HCT116 (cell line): ENCODE data around the gene RTN4RL1. TPM values are rescaled to one million over a fixed set of nuclear protein-coding genes. Genes with fewer than 3 reads are reported as not detected.
A peak's percentile ranks its signal among the peaks of the same experiment; 100 is the strongest.

ENCODE experiments used
- ATAC-seq: fragments of 200-7000 bp; cut with Tn5 transposase; 2 replicates; pipeline ENCODE4 v1.9.1; 2020; ENCODE audit warnings: mild to moderate bottlenecking, moderate library complexity
- BruUV-seq: library from RNA; stranded (reverse); fragments of 400-500 nt; replicated peaks from 2 replicates; lab custom pipeline; 2021; lab: Mats Ljungman, UMichigan
- CTCF ChIA-PET: fragments of 300-600 bp; sonication (Branson Sonifier 250); formaldehyde crosslinking; loops from one replicate; lab custom pipeline; 2021; ENCODE audit warnings: antibody characterized with exemption; lab: Charles Lee
- POLR2A ChIA-PET: fragments of 300-600, 350-600 bp; sonication (Branson Sonifier 250); formaldehyde crosslinking; loops from one replicate; lab custom pipeline; 2021; ENCODE audit warnings: antibody characterized with exemption; lab: Charles Lee
- RAD21 ChIA-PET, 2 experiments: fragments of 300-600 bp; sonication (Branson Sonifier 250); formaldehyde crosslinking; loops; one replicate each; lab custom pipeline; 2023; ENCODE audit warnings: low total read pairs in 2 of 2; ENCODE audit not compliant: uncharacterized antibody in 2 of 2, unreplicated experiment in 2 of 2, low non-redundant PET in 1 of 2; lab: Charles Lee
- DNase-seq: peaks from one replicate; pipeline ENCODE4 v3.0.0-alpha.2; 2010; ENCODE audit warnings: low read depth, low spot score
- H2AFZ ChIP-seq: fragments of 200-600 bp; shearing (Covaris generic), sonication (generic); 2 replicates; pipeline ENCODE4 v1.6.1; 2017; ENCODE audit warnings: low read depth, mixed run types, mixed read lengths, antibody characterized with exemption, low read length; ENCODE audit not compliant: poor library complexity, severe bottlenecking
- H3K27ac ChIP-seq: 2 replicates; pipeline ENCODE4 v1.5.1; 2012; ENCODE audit warnings: low read depth, low read length
- H3K27me3 ChIP-seq: fragments of 200-600 bp; sonication (generic); 2 replicates; pipeline ENCODE4 v1.6.1; 2016; ENCODE audit warnings: mixed run types, low read length, mixed read lengths; ENCODE audit not compliant: insufficient read depth
- H3K36me3 ChIP-seq, 2 experiments: fragments of 200-500 bp in 1 of 2; fragments of 200-600 bp in 1 of 2; sonication (Bioruptor generic) in 1 of 2; sonication (generic) in 1 of 2; 2 replicates each; pipeline versions ENCODE4 v1.5.1 to v1.6.1; 2014 to 2016; ENCODE audit warnings: low read length in 2 of 2, inconsistent platforms in 1 of 2, mixed read lengths in 1 of 2, mixed run types in 1 of 2; ENCODE audit not compliant: insufficient read depth in 2 of 2, control insufficient read depth in 1 of 2
- H3K4me1 ChIP-seq, 2 experiments: fragments of 200-600 bp in 1 of 2; sonication (generic) in 1 of 2; 2 replicates each; pipeline versions ENCODE4 v1.5.1 to v1.6.1; 2012 to 2017; ENCODE audit warnings: low read length in 2 of 2, inconsistent platforms in 1 of 2, mild to moderate bottlenecking in 1 of 2, mixed read lengths in 1 of 2, mixed run types in 1 of 2, moderate library complexity in 1 of 2; ENCODE audit not compliant: insufficient read depth in 2 of 2, control insufficient read depth in 1 of 2
- H3K4me2 ChIP-seq: fragments of 200-600 bp; sonication (generic); 2 replicates; pipeline ENCODE4 v1.6.1; 2017; ENCODE audit warnings: mixed run types, low read length, mixed read lengths
- H3K4me3 ChIP-seq, 2 experiments: fragments of 200-600 bp in 1 of 2; sonication (generic) in 1 of 2; replicated peaks in 1 of 2; 2 replicates each; pipeline ENCODE4 v1.5.1; 2011 to 2016; ENCODE audit warnings: low read length in 2 of 2, control low read depth in 1 of 2, low read depth in 1 of 2, mild to moderate bottlenecking in 1 of 2, mixed read lengths in 1 of 2, mixed run types in 1 of 2
- H3K79me2 ChIP-seq: fragments of 200-600 bp; sonication (generic); 2 replicates; pipeline ENCODE4 v1.6.1; 2017; ENCODE audit warnings: mild to moderate bottlenecking, mixed run types, low read length, moderate library complexity, mixed read lengths; ENCODE audit not compliant: insufficient read depth
- H3K9ac ChIP-seq: fragments of 200-600 bp; sonication (generic); 2 replicates; pipeline ENCODE4 v1.6.1; 2016; ENCODE audit warnings: low read length, mixed read lengths
- H3K9me2 ChIP-seq: fragments of 200-600 bp; sonication (generic), shearing (Covaris generic); 2 replicates; pipeline ENCODE4 v1.6.1; 2017; ENCODE audit warnings: mixed run types, mild to moderate bottlenecking, moderate library complexity; ENCODE audit not compliant: insufficient read depth
- H3K9me3 ChIP-seq, 2 experiments: fragments of 200-500 bp in 1 of 2; fragments of 200-600 bp in 1 of 2; sonication (Bioruptor generic) in 1 of 2; sonication (generic) in 1 of 2; 2 replicates each; pipeline ENCODE4 v1.6.1; 2014 to 2017; ENCODE audit warnings: low read length in 2 of 2, mixed read lengths in 2 of 2, inconsistent platforms in 1 of 2, low read depth in 1 of 2, mild to moderate bottlenecking in 1 of 2, mixed run types in 1 of 2, moderate library complexity in 1 of 2; ENCODE audit not compliant: control insufficient read depth in 1 of 2, insufficient read depth in 1 of 2
- H4K20me1 ChIP-seq: fragments of 200-600 bp; sonication (generic), shearing (Covaris generic); 2 replicates; pipeline ENCODE4 v1.6.1; 2017; ENCODE audit warnings: mixed run types, mild to moderate bottlenecking, moderate library complexity; ENCODE audit not compliant: insufficient read depth
- CEBPB ChIP-seq: IDR thresholded peaks from 2 replicates; pipeline ENCODE4 v1.6.1; 2012; ENCODE audit warnings: low read depth
- EGR1 ChIP-seq: IDR thresholded peaks from 2 replicates; pipeline ENCODE4 v1.6.1; 2012; ENCODE audit warnings: low read depth
- EZH2 ChIP-seq: fragments of 200-600 bp; sonication (generic); IDR thresholded peaks from 2 replicates; pipeline ENCODE4 v1.6.1; 2017; ENCODE audit warnings: antibody characterized with exemption, mixed run types
- EZH2phosphoT487 ChIP-seq: fragments of 200-600 bp; IDR thresholded peaks from 2 replicates; pipeline ENCODE4 v1.6.1; 2018; ENCODE audit warnings: antibody characterized with exemption, borderline replicate concordance
- JUND ChIP-seq: IDR thresholded peaks from 2 replicates; pipeline ENCODE4 v1.6.1; 2012
- RAD21 ChIP-seq: IDR thresholded peaks from 2 replicates; pipeline ENCODE4 v1.6.1; 2012; ENCODE audit warnings: low read depth, mild to moderate bottlenecking
- SP1 ChIP-seq: IDR thresholded peaks from 2 replicates; pipeline ENCODE4 v1.6.1; 2012; ENCODE audit warnings: low read depth
- SRF ChIP-seq: IDR thresholded peaks from 2 replicates; pipeline ENCODE4 v1.6.1; 2012; ENCODE audit warnings: low read depth
- YY1 ChIP-seq: IDR thresholded peaks from 2 replicates; pipeline ENCODE4 v1.6.1; 2011; ENCODE audit warnings: low read length, low read depth, moderate library complexity, mild to moderate bottlenecking; ENCODE audit not compliant: insufficient replicate concordance; ENCODE audit errors: extremely low read depth
- ZFX ChIP-seq: fragments of 450-650 bp; IDR thresholded peaks from 2 replicates; pipeline ENCODE4 v1.6.1; 2017
- intact Hi-C: fragments of 100-400 bp; cut with micrococcal nuclease; formaldehyde crosslinking; loops from 2 replicates; pipeline ENCODE4 v1.10.0; 2022
- total RNA-seq: library from RNA; stranded (reverse); gene quantifications from one replicate; pipeline ENCODE4 v1.2.1, GENCODE V29; 2021; ENCODE audit not compliant: unreplicated experiment
- TF ChIP-seq, protein P1 (sequence below), 3 experiments: fragments of 200-600 bp in 1 of 3; sonication (generic) in 1 of 3; IDR thresholded peaks in 2 of 3; conservative IDR thresholded peaks in 1 of 3; 2 replicates each; pipeline ENCODE4 v1.5.1; 2012 to 2017; ENCODE audit warnings: low read depth in 2 of 3, low read length in 2 of 3, antibody characterized with exemption in 1 of 3, borderline replicate concordance in 1 of 3, control low read depth in 1 of 3, mild to moderate bottlenecking in 1 of 3, mixed read lengths in 1 of 3, mixed run types in 1 of 3, moderate library complexity in 1 of 3; ENCODE audit not compliant: insufficient read depth in 1 of 3

The RTN4RL1 gene
- total RNA-seq, 1 experiment from 2014 or later = 3.7 TPM

DNA sequence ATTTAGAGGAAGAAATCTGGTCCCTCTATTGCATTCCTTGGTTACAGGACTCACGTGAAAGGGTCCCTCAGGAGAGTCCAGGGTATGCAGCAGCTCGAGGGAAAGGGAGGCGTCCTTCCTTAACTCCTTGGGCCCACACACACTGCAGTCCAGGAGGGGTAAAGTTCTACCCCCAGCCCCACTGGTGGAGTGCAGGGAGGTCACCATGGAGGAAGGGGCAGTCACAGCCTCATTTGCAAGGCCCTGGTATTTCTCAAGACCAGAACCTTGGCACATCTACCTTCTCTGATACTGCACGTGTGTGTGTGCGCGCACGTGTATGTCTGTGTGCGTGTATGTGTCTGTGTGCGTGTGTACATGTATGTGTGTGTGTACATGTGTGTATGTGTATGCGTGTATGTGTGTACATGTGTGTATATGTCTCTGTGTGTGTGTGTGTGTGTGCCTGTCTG is 40.8 kb upstream of the RTN4RL1 start (continued):
- TF ChIP-seq SP1 (no peak), SRF (no peak), CEBPB (no peak), RAD21 (no peak), YY1 (no peak), EZH2 (no peak), ZFX (no peak)
- TF ChIP-seq, protein P1, sequence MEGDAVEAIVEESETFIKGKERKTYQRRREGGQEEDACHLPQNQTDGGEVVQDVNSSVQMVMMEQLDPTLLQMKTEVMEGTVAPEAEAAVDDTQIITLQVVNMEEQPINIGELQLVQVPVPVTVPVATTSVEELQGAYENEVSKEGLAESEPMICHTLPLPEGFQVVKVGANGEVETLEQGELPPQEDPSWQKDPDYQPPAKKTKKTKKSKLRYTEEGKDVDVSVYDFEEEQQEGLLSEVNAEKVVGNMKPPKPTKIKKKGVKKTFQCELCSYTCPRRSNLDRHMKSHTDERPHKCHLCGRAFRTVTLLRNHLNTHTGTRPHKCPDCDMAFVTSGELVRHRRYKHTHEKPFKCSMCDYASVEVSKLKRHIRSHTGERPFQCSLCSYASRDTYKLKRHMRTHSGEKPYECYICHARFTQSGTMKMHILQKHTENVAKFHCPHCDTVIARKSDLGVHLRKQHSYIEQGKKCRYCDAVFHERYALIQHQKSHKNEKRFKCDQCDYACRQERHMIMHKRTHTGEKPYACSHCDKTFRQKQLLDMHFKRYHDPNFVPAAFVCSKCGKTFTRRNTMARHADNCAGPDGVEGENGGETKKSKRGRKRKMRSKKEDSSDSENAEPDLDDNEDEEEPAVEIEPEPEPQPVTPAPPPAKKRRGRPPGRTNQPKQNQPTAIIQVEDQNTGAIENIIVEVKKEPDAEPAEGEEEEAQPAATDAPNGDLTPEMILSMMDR (IDR thresholded peaks at IDR 0.05 in 2 of 3, conservative IDR thresholded peaks at IDR 0.05 in 1 of 3; ENCODE audit: borderline replicate concordance in 1 of 3, insufficient read depth in 1 of 3, low read depth in 2 of 3, low read length in 2 of 3) = no peak

DNA sequence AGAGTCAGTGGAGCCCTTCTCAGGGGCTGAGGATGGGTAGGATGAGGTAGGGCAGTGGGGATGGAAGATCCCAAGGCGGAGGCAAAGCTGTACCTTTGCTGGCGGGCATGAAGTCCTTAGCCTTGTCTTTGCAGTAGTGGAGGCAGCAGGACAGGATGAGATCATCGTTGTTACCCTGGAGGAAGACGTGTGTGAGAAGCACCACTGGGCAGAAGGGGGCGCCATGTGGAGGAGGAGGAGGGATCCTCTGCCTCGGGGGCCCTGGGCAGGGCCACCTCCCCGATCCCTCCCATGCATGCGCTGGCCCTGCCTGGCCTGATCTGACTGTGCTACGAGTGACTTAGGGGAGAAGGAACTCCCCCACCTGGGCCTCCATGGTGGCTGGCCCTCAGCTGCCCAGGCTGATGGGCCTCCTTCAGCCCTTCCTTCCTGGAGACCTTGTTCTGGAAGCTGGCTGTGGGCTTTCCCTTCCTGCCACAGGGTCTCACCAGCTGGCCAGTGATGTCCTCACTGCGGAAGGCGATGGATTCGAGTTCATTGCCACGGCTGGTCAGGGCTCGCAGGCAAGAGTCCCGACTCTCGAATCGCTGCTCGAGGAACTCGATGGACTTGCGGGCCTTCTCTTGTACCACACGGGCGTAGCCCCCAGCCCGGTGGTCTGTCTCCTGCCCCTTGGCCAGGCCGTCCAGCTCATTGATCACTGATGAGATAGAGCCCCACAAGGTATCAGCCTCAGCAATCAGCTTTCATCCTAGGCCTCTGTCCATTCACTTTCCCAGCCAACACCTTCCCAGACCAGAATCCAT is 40.0 kb upstream of the RTN4RL1 start:
- peak; percentile 93 for ATAC-seq
- TF ChIP-seq, protein P1 (IDR thresholded peaks at IDR 0.05 in 2 of 3, conservative IDR thresholded peaks at IDR 0.05 in 1 of 3; ENCODE audit: borderline replicate concordance in 1 of 3, insufficient read depth in 1 of 3, low read depth in 2 of 3, low read length in 2 of 3) = peak; percentile 40 to 60 (median 48); a peak in 5 of 6 replicates
- no peak for TF ChIP-seq EZH2phosphoT487
- TF ChIP-seq EZH2 = no peak
- TF ChIP-seq RAD21 = peak; percentile 50
- no peak for TF ChIP-seq SRF
- TF ChIP-seq JUND = no peak
- TF ChIP-seq EGR1 = no peak

More for the DNA sequence above, 40.0 kb upstream of the RTN4RL1 start:
- H3K27ac ChIP-seq = no peak overlapping the region
- H3K4me3 ChIP-seq = no peak overlapping the region
- no peak overlapping the region for H3K4me2 ChIP-seq
- H2AFZ ChIP-seq = no peak overlapping the region
- no peaks in the 10 kb centered on the region for H4K20me1 ChIP-seq
- H3K4me1 ChIP-seq = peaks cover 0 to 12% of the 10 kb centered on the region in 2 experiments; a peak in 3 of 4 replicates
- intact Hi-C loops = no loop called here
- no peaks in the 10 kb centered on the region for H3K36me3 ChIP-seq
- no peaks in the 10 kb centered on the region for H3K9me3 ChIP-seq
- no peaks in the 10 kb centered on the region for H3K79me2 ChIP-seq
- ChIA-PET RAD21 (no interaction called here), CTCF (interaction anchor here (1.1 to 2.6 kb wide), 2 partner anchors 10 to 180 kb away, joined by 3 to 12 read pairs; partner anchors contain the start of gene HIC1), POLR2A (no interaction called here)
- no peaks in the 10 kb centered on the region for H3K9me2 ChIP-seq
- H3K27me3 ChIP-seq = no peaks in the 10 kb centered on the region
- BruUV-seq = no TSS peak
- DNase-seq = no peak
- H3K9ac ChIP-seq = no peak overlapping the region
